A673 (cell line): ENCODE measurements around the gene PAM16.

Experiments used
- EZH2 ChIP-seq: fragments of 200-600 bp; sonication (generic); IDR thresholded peaks from 2 replicates; pipeline ENCODE4 v1.6.1; 2017; ENCODE audit warnings: borderline replicate concordance, low read depth, mild to moderate bottlenecking, mixed read lengths, antibody characterized with exemption, low read length; ENCODE audit not compliant: poor library complexity, severe bottlenecking
- TF ChIP-seq, protein P1 (sequence below): fragments of 300-800, 200-600 bp; sonication (generic); conservative IDR thresholded peaks from 2 replicates; pipeline ENCODE4 v1.5.1; 2017; ENCODE audit warnings: low read depth, mild to moderate bottlenecking, antibody characterized with exemption, low read length, moderate library complexity, mixed read lengths

- TF ChIP-seq, protein P1, sequence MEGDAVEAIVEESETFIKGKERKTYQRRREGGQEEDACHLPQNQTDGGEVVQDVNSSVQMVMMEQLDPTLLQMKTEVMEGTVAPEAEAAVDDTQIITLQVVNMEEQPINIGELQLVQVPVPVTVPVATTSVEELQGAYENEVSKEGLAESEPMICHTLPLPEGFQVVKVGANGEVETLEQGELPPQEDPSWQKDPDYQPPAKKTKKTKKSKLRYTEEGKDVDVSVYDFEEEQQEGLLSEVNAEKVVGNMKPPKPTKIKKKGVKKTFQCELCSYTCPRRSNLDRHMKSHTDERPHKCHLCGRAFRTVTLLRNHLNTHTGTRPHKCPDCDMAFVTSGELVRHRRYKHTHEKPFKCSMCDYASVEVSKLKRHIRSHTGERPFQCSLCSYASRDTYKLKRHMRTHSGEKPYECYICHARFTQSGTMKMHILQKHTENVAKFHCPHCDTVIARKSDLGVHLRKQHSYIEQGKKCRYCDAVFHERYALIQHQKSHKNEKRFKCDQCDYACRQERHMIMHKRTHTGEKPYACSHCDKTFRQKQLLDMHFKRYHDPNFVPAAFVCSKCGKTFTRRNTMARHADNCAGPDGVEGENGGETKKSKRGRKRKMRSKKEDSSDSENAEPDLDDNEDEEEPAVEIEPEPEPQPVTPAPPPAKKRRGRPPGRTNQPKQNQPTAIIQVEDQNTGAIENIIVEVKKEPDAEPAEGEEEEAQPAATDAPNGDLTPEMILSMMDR = peak; percentile 50
- TF ChIP-seq EZH2 = no peak
These were observed 22.9 kb downstream of the PAM16 start for GRCh38 chr16:4328046-4328781.
